GM12878 (cell line): Measurements from ENCODE around the gene KIAA1671. TPM values are rescaled to one million over a fixed set of nuclear protein-coding genes. Genes with fewer than 3 reads are reported as not detected.

Experiments
- ATAC-seq: fragments of 200-7000 bp; cut with Tn5 transposase; 3 replicates; pipeline ENCODE4 v1.9.1; 2020; ENCODE audit warnings: mild to moderate bottlenecking, moderate library complexity
- BruUV-seq: library from RNA; stranded (reverse); fragments of 400-500 nt; replicated peaks from 2 replicates; lab custom pipeline; 2021; lab: Mats Ljungman, UMichigan
- CTCF ChIA-PET: fragments of 300-600 bp; sonication (Branson Sonifier 250); formaldehyde crosslinking; extraction: SDS; loops from one replicate; lab custom pipeline; 2021; ENCODE audit warnings: inconsistent platforms; lab: Yijun Ruan, JAX
- POLR2A ChIA-PET: fragments of 350-600 bp; formaldehyde crosslinking; extraction: SDS; loops from one replicate; lab custom pipeline; 2021; ENCODE audit warnings: inconsistent platforms; lab: Charles Lee
- RAD21 ChIA-PET: fragments of 300-600 bp; sonication (Branson Sonifier 250); formaldehyde crosslinking; loops from one replicate; lab custom pipeline; 2023; ENCODE audit warnings: antibody characterized with exemption; ENCODE audit not compliant: unreplicated experiment; lab: Charles Lee
- SMC1A ChIA-PET: fragments of 300-600 bp; sonication (Branson Sonifier 250); formaldehyde crosslinking; loops from one replicate; lab custom pipeline; 2023; ENCODE audit not compliant: unreplicated experiment, uncharacterized antibody; lab: Charles Lee
- DNase-seq: peaks from one replicate; pipeline ENCODE4 v3.0.0-alpha.2; 2011; ENCODE audit warnings: low read depth, low spot score
- FAIRE-seq: peaks from 3 replicates; lab custom pipeline; 2011; peaks lifted over from hg19 to GRCh38; lab: Jason Lieb, UNC
- H2AFZ ChIP-seq: 2 replicates; pipeline ENCODE4 v1.6.0; 2011; ENCODE audit warnings: low read depth, low read length, control low read depth; ENCODE audit not compliant: control insufficient read depth
- H3K27ac ChIP-seq: 2 replicates; pipeline ENCODE4 v1.5.1; 2011; ENCODE audit warnings: control low read depth; ENCODE audit not compliant: control insufficient read depth, insufficient read depth
- H3K27me3 ChIP-seq, 2 experiments: replicated peaks in 1 of 2; 2 replicates each; pipeline versions ENCODE4 v1.6.0 to v1.6.1; 2011; ENCODE audit warnings: low read length in 1 of 2; ENCODE audit not compliant: control insufficient read depth in 2 of 2, insufficient read depth in 2 of 2
- H3K36me3 ChIP-seq, 2 experiments: 2 replicates each; pipeline ENCODE4 v1.5.1; 2011; ENCODE audit warnings: low read length in 1 of 2; ENCODE audit not compliant: control insufficient read depth in 2 of 2, insufficient read depth in 2 of 2
- H3K4me1 ChIP-seq: 2 replicates; pipeline ENCODE4 v1.6.1; 2011; ENCODE audit warnings: mild to moderate bottlenecking, low read length, moderate library complexity, mixed read lengths; ENCODE audit not compliant: control insufficient read depth, insufficient read depth
- H3K4me2 ChIP-seq: 2 replicates; pipeline ENCODE4 v1.6.0; 2011; ENCODE audit warnings: control low read depth; ENCODE audit not compliant: control insufficient read depth, insufficient read depth
- H3K4me3 ChIP-seq: fragments of 200-600 bp; sonication (generic); 2 replicates; pipeline ENCODE4 v1.5.1; 2016
- H3K79me2 ChIP-seq: 2 replicates; pipeline ENCODE4 v1.6.0; 2011; ENCODE audit warnings: low read length; ENCODE audit not compliant: control insufficient read depth, insufficient read depth
- H3K9ac ChIP-seq: 2 replicates; pipeline ENCODE4 v1.8.0; 2011; ENCODE audit warnings: low read length, control low read depth, mixed read lengths; ENCODE audit not compliant: control insufficient read depth, insufficient read depth
- H3K9me3 ChIP-seq: replicated peaks from 3 replicates; pipeline ENCODE4 v1.5.1; 2011; ENCODE audit warnings: mild to moderate bottlenecking, low read length; ENCODE audit not compliant: control insufficient read depth, insufficient read depth
- H4K20me1 ChIP-seq: 2 replicates; pipeline ENCODE4 v1.6.0; 2011; ENCODE audit not compliant: control insufficient read depth, insufficient read depth
- BACH1 ChIP-seq: fragments of 450-650 bp; IDR thresholded peaks from 2 replicates; pipeline ENCODE4 v1.6.1; 2017; ENCODE audit warnings: mild to moderate bottlenecking, borderline replicate concordance
- ETV6 ChIP-seq, 2 experiments: fragments of 450-650 bp in 1 of 2; IDR thresholded peaks in 1 of 2; conservative IDR thresholded peaks in 1 of 2; 2 replicates each; pipeline ENCODE4 v1.6.1; 2014; ENCODE audit warnings: antibody characterized with exemption in 1 of 2, borderline replicate concordance in 1 of 2, low read depth in 1 of 2, mild to moderate bottlenecking in 1 of 2, moderate library complexity in 1 of 2
- HDAC2 ChIP-seq: fragments of 200-600 bp; sonication (generic); IDR thresholded peaks from 2 replicates; pipeline ENCODE4 v1.6.1; 2017
- IKZF1 ChIP-seq: fragments of 450-650 bp; conservative IDR thresholded peaks from 2 replicates; pipeline ENCODE4 v1.6.1; 2017; ENCODE audit warnings: antibody characterized with exemption, mild to moderate bottlenecking
- IRF4 ChIP-seq: IDR thresholded peaks from 2 replicates; pipeline ENCODE4 v1.6.1; 2011; ENCODE audit warnings: low read depth, low read length
- NBN ChIP-seq: fragments of 450-650 bp; IDR thresholded peaks from 2 replicates; pipeline ENCODE4 v1.6.1; 2016
- PML ChIP-seq: IDR thresholded peaks from 2 replicates; pipeline ENCODE4 v1.6.1; 2012; ENCODE audit warnings: low read length, inconsistent platforms
- PRDM15 ChIP-seq: fragments of 450-650 bp; formaldehyde crosslinking; IDR thresholded peaks from 2 replicates; pipeline ENCODE4 v1.4.0; 2020; ENCODE audit warnings: mild to moderate bottlenecking, moderate library complexity
- RAD51 ChIP-seq: fragments of 450-650 bp; IDR thresholded peaks from 2 replicates; pipeline ENCODE4 v1.6.1; 2016; ENCODE audit warnings: moderate library complexity, mild to moderate bottlenecking, inconsistent platforms
- RELB ChIP-seq: fragments of 450-650 bp; IDR thresholded peaks from 2 replicates; pipeline ENCODE4 v1.6.1; 2017; ENCODE audit warnings: low read depth, mild to moderate bottlenecking, moderate library complexity
- SREBF1 ChIP-seq: IDR thresholded peaks from 2 replicates; pipeline ENCODE4 v1.6.1; 2012; ENCODE audit warnings: mild to moderate bottlenecking, low read length
- ZBED1 ChIP-seq: IDR thresholded peaks from 2 replicates; pipeline ENCODE4 v1.6.1; 2016; ENCODE audit warnings: borderline replicate concordance
- ZNF217 ChIP-seq: fragments of 450-650 bp; IDR thresholded peaks from 2 replicates; pipeline ENCODE4 v1.6.1; 2017; ENCODE audit warnings: antibody characterized with exemption, mild to moderate bottlenecking
- WGBS: methylation state at CpG from one replicate; pipeline ENCODE4 v1.1.6; 2016; ENCODE audit warnings: low lambda C conversion rate; ENCODE audit not compliant: insufficient replicate concordance, insufficient coverage; ENCODE audit errors: missing lambda C conversion rate; 5-methylcytosine and 5-hydroxymethylcytosine counted together
- in situ Hi-C: fragments of 300-500 bp; cut with MboI; formaldehyde crosslinking; loops from 9 replicates; pipeline ENCODE4 v1.14.3; 2018; ENCODE audit warnings: mixed read lengths
- intact Hi-C: fragments of 100-400 bp; cut with micrococcal nuclease; formaldehyde crosslinking; loops from one replicate; pipeline ENCODE4 v1.14.2; 2022; ENCODE audit not compliant: unreplicated experiment
- polyA plus RNA-seq, 11 experiments: library from polyadenylated mRNA; depleted of rRNA in 4 of 11; unstranded in 6 of 11; stranded (reverse) in 5 of 11; fragments of >200 nt; fragmentation: Nextera tagmentation in 4 of 11; fragmentation: Illumina TruSeq in 1 of 11; extraction: Ambion mirVana in 4 of 11; extraction: Trizol in 1 of 11; gene quantifications; 1 replicate in 1 of 11; 2 replicates in 10 of 11; pipeline versions ENCODE4 v1.2.1 to v1.2.3, GENCODE V29; 2011 to 2016; ENCODE audit warnings: inconsistent platforms in 2 of 11, missing spikeins in 2 of 11, low read depth in 1 of 11
- total RNA-seq, 4 experiments: library from RNA; depleted of rRNA in 3 of 4; stranded (reverse); fragments of >200 nt in 3 of 4; fragmentation: Illumina TruSeq in 1 of 4; extraction: Trizol in 1 of 4; gene quantifications; 2 replicates each; pipeline versions ENCODE4 v1.2.1 to v1.2.3, GENCODE V29; 2013 to 2021
- TF ChIP-seq, protein P1 (sequence below), 3 experiments: IDR thresholded peaks in 2 of 3; conservative IDR thresholded peaks in 1 of 3; 2 replicates each; pipeline ENCODE4 v1.5.1; 2011; ENCODE audit warnings: low read depth in 3 of 3, low read length in 3 of 3, mild to moderate bottlenecking in 3 of 3, control low read depth in 2 of 3, moderate library complexity in 2 of 3, inconsistent platforms in 1 of 3, mixed read lengths in 1 of 3; ENCODE audit not compliant: control insufficient read depth in 2 of 3, insufficient read depth in 1 of 3; ENCODE audit errors: extremely low read depth in 1 of 3
- TF ChIP-seq, protein P2 (sequence below): IDR thresholded peaks from 2 replicates; pipeline ENCODE4 v1.6.1; 2012; ENCODE audit warnings: low read depth, low read length, improper control_type of control experiment

The KIAA1671 gene
- total and polyA plus RNA-seq, 10 of the 15 experiments (the other 5 are each of a cell fraction or from before 2014, with no cell fraction given): 0.05 to 2.7 (median 0.33) TPM

DNA sequence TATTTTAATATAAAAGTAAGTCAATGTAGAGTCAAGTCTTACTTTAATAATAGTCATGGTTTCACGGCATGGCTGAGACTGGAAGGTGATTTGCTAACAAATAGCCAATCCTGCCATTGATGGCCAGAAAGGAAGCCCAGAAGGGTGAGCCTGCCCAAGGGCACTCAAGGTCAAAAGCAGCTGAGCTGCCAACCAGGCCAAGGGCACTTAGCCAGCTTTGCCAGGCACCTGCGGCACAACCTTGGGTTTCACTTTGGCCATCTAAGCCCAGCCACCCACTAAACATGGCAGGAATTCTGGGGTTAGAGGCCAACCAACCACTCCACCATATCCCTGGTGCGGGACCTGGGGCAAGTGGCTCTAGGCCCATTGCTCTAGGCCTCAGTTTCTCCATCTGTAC is 10.2 kb upstream of the KIAA1671 start (continued):
- TF ChIP-seq IRF4 (no peak), PML (no peak), ETV6 (conservative IDR thresholded peaks at IDR 0.05 in 1 of 2, IDR thresholded peaks at IDR 0.05 in 1 of 2; ENCODE audit: borderline replicate concordance in 1 of 2, low read depth in 1 of 2) (no peak), NBN (no peak), ZBED1 (no peak), IKZF1 (no peak)
- TF ChIP-seq, protein P1, sequence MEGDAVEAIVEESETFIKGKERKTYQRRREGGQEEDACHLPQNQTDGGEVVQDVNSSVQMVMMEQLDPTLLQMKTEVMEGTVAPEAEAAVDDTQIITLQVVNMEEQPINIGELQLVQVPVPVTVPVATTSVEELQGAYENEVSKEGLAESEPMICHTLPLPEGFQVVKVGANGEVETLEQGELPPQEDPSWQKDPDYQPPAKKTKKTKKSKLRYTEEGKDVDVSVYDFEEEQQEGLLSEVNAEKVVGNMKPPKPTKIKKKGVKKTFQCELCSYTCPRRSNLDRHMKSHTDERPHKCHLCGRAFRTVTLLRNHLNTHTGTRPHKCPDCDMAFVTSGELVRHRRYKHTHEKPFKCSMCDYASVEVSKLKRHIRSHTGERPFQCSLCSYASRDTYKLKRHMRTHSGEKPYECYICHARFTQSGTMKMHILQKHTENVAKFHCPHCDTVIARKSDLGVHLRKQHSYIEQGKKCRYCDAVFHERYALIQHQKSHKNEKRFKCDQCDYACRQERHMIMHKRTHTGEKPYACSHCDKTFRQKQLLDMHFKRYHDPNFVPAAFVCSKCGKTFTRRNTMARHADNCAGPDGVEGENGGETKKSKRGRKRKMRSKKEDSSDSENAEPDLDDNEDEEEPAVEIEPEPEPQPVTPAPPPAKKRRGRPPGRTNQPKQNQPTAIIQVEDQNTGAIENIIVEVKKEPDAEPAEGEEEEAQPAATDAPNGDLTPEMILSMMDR (IDR thresholded peaks at IDR 0.05 in 2 of 3, conservative IDR thresholded peaks at IDR 0.05 in 1 of 3; ENCODE audit: control insufficient read depth in 2 of 3, extremely low read depth in 1 of 3, insufficient read depth in 1 of 3, low read depth in 3 of 3, low read length in 3 of 3): no peak

DNA sequence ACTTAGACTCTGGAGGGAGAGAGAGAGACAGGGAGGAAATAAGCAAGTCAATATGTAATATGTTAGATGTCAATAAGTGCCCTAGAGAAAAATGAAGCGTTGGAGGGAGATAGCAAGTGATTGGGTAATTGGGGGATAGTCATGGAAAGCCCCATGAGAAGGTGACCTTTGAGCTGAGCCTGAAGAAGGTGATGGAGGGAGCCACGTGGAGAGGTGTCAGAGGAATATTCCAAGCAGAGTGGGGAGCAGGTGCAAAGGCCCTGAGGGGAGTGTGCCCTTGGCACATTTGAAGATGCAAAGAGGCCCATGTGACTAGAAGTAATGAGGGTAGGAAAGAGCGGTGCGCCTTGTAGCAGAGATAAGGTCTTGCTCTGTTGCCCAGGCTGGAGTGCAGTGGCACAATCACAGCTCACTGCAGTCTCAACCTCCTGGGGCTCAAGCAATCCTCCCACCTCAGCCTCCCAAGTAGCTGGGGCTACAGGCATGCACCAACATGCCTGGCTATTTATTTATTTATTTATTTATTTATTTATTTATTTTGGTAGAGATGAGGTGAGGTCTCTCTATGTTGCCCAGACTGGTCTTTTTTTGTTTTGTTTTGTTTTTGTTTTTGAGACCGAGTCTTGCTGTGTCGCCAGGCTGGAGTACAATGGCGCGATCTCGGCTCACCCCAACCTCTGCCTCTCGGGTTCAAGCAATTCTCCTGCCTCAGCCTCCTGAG is 8.1 kb upstream of the KIAA1671 start:
- whole genome bisulfite sequencing: 75% methylated on average over 10 of the region's 10 CpGs
- no peaks in the 10 kb centered on the region for H3K36me3 ChIP-seq
- no peak overlapping the region for H3K4me2 ChIP-seq
- no TSS peak for BruUV-seq
- no peaks in the 10 kb centered on the region for H3K9me3 ChIP-seq
- SMC1A ChIA-PET: interaction anchor here (1.0 kb wide), 1 partner anchor 18 kb away, joined by 3 read pairs; no protein-coding TSS in a partner anchor
- intact Hi-C loops: no loop called here
- H3K27ac ChIP-seq: no peak overlapping the region
- H4K20me1 ChIP-seq: no peaks in the 10 kb centered on the region
- RAD21 ChIA-PET: interaction anchor here (0.8 to 1.0 kb wide), 2 partner anchors 106 to 127 kb away, joined by 3 read pairs; no protein-coding TSS in a partner anchor
- no peaks in the 10 kb centered on the region for H3K4me1 ChIP-seq
- DNase-seq (no peak), FAIRE-seq (no peak), ATAC-seq (no peak)
- POLR2A ChIA-PET: no interaction called here
- no peaks in the 10 kb centered on the region; a peak in 2 of 4 replicates for H3K27me3 ChIP-seq
- CTCF ChIA-PET: interaction anchor here (0.8 to 4.1 kb wide), 4 partner anchors 104 to 216 kb away, joined by 3 to 20 read pairs (median 3); no protein-coding TSS in a partner anchor
- in situ Hi-C loops: no loop called here
- H3K9ac ChIP-seq: no peak overlapping the region
- no peak overlapping the region for H3K4me3 ChIP-seq
- no peaks in the 10 kb centered on the region for H3K79me2 ChIP-seq
- no peak overlapping the region for H2AFZ ChIP-seq
- TF ChIP-seq RAD51 (no peak), PRDM15 (no peak), ZNF217 (no peak), BACH1 (no peak), RELB (no peak), SREBF1 (no peak), HDAC2 (no peak)
- TF ChIP-seq, protein P2, sequence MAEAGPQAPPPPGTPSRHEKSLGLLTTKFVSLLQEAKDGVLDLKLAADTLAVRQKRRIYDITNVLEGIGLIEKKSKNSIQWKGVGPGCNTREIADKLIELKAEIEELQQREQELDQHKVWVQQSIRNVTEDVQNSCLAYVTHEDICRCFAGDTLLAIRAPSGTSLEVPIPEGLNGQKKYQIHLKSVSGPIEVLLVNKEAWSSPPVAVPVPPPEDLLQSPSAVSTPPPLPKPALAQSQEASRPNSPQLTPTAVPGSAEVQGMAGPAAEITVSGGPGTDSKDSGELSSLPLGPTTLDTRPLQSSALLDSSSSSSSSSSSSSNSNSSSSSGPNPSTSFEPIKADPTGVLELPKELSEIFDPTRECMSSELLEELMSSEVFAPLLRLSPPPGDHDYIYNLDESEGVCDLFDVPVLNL: no peak
